ENCODE measurements around the gene PIP5K1C. TPM values are rescaled to one million over a fixed set of nuclear protein-coding genes. Genes with fewer than 3 reads are reported as not detected.
"Not testable (repeated sequence)": the region's sequence is repeated elsewhere in the genome, so short reads cannot be mapped to it uniquely, and the experiment has no call there.

Gene PIP5K1C
- total and polyA plus RNA-seq, 10 of the 15 experiments (the other 5 are each of a cell fraction or from before 2014, with no cell fraction given), result 0.39 to 19.6 (median 5.3) TPM

DNA sequence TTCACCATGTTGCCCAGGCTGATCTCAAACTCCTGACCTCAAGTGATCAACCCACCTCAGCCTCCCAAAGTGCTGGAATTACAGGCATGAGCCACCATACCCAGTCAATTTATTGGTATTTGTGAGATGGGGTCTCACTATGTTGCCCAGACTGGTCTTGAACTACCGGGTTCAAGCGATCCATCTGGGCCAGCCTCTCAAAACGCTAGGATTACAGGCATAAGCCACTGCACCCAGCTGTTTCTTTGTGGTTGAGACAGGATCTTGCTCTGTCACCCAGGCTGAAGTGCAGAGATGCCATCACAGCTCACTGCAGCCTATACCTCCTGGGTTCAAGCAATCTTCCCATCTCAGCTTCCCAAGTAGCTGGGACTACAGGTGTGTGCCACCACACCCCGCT is 118.5 kb downstream of the PIP5K1C start:
- intact Hi-C loops (cut with micrococcal nuclease; ENCODE audit: unreplicated experiment); H3K9me3 ChIP-seq (replicated peaks; ENCODE audit: control insufficient read depth, insufficient read depth, low read length); H3K9ac ChIP-seq (ENCODE audit: control insufficient read depth, insufficient read depth, low read length); H2AFZ ChIP-seq (ENCODE audit: control insufficient read depth, low read depth, low read length); H3K36me3 ChIP-seq (ENCODE audit: control insufficient read depth in 2 of 2, insufficient read depth in 2 of 2, low read length in 1 of 2); BruUV-seq (replicated peaks); ATAC-seq; H4K20me1 ChIP-seq (ENCODE audit: control insufficient read depth, insufficient read depth); H3K4me1 ChIP-seq (ENCODE audit: control insufficient read depth, insufficient read depth, low read length); RAD21 ChIA-PET (ENCODE audit: unreplicated experiment); H3K27me3 ChIP-seq (replicated peaks in 1 of 2; ENCODE audit: control insufficient read depth in 2 of 2, insufficient read depth in 2 of 2, low read length in 1 of 2); H3K27ac ChIP-seq (ENCODE audit: control insufficient read depth, insufficient read depth); SMC1A ChIA-PET (ENCODE audit: uncharacterized antibody, unreplicated experiment); H3K4me3 ChIP-seq; H3K4me2 ChIP-seq (ENCODE audit: control insufficient read depth, insufficient read depth); DNase-seq (ENCODE audit: low read depth, low spot score); FAIRE-seq; H3K79me2 ChIP-seq (ENCODE audit: control insufficient read depth, insufficient read depth, low read length); POLR2A ChIA-PET; in situ Hi-C loops (cut with MboI): not testable (repeated sequence)
- CTCF ChIA-PET, result interaction anchor here (0.7 to 1.4 kb wide), 2 partner anchors 9 to 114 kb away, joined by 3 to 7 read pairs; no protein-coding TSS in a partner anchor
- 56% methylated on average over 4 of the region's 4 CpGs for WGBS (ENCODE audit: insufficient coverage, insufficient replicate concordance, low lambda C conversion rate, missing lambda C conversion rate)

Other genes starting within 250 kb of the PIP5K1C start
Only the 7 nearest of the 18 such genes appear.
- not detected in 2 replicates for gene TBXA2R, start 93.6 kb downstream of the PIP5K1C start, total RNA-seq (2014; rRNA removed)
- not detected in 2 replicates for gene TBXA2R, start 93.6 kb downstream of the PIP5K1C start, total RNA-seq (2014; rRNA removed; fragmentation: Illumina TruSeq; extraction: Trizol)
- gene TBXA2R, start 93.6 kb downstream of the PIP5K1C start, total RNA-seq (2021), result not detected in 2 replicates
- gene TBXA2R, start 93.6 kb downstream of the PIP5K1C start, polyA plus RNA-seq (2011; rRNA removed), result 0.03 TPM in 1 of 2 replicates, not detected in the other
- 0.03 TPM in 1 of 2 replicates, not detected in the other for gene TBXA2R, start 93.6 kb downstream of the PIP5K1C start, polyA plus RNA-seq (2014; fragmentation: Illumina TruSeq; extraction: Trizol)
- not detected for gene TBXA2R, start 93.6 kb downstream of the PIP5K1C start, polyA plus RNA-seq (2014; fragmentation: Nextera tagmentation; extraction: Ambion mirVana)
- gene TBXA2R, start 93.6 kb downstream of the PIP5K1C start, polyA plus RNA-seq (2014; rRNA removed), result 0.10 TPM in 1 of 2 replicates, not detected in the other
- gene TBXA2R, start 93.6 kb downstream of the PIP5K1C start, polyA plus RNA-seq (2016; fragmentation: Nextera tagmentation; extraction: Ambion mirVana), result not detected
- gene CACTIN, start 73.7 kb downstream of the PIP5K1C start, total RNA-seq (2014; rRNA removed), result 26.4 and 29.5 TPM in 2 replicates
- gene CACTIN, start 73.7 kb downstream of the PIP5K1C start, total RNA-seq (2014; rRNA removed; fragmentation: Illumina TruSeq; extraction: Trizol), result 9.3 and 12.5 TPM in 2 replicates
- 28.9 and 31.4 TPM in 2 replicates for gene CACTIN, start 73.7 kb downstream of the PIP5K1C start, total RNA-seq (2021)
- gene CACTIN, start 73.7 kb downstream of the PIP5K1C start, polyA plus RNA-seq (2011; rRNA removed), result 5.3 and 12.6 TPM in 2 replicates
- gene CACTIN, start 73.7 kb downstream of the PIP5K1C start, polyA plus RNA-seq (2014; fragmentation: Illumina TruSeq; extraction: Trizol), result 1.9 and 4.7 TPM in 2 replicates
- 1 to 10 TPM in 1 of 2 experiments, under 1 TPM in 1; 0.40 to 1.4 TPM for gene CACTIN, start 73.7 kb downstream of the PIP5K1C start, polyA plus RNA-seq (2014; fragmentation: Nextera tagmentation; extraction: Ambion mirVana)
- 25.8 and 32.6 TPM in 2 replicates for gene CACTIN, start 73.7 kb downstream of the PIP5K1C start, polyA plus RNA-seq (2014; rRNA removed)
- gene CACTIN, start 73.7 kb downstream of the PIP5K1C start, polyA plus RNA-seq (2016; fragmentation: Nextera tagmentation; extraction: Ambion mirVana), result 10 to 100 TPM; 11.7 to 14.6 TPM
- not detected in 2 replicates for gene TJP3, start 7.9 kb upstream of the PIP5K1C start, total RNA-seq (2014; rRNA removed)
- not detected in 2 replicates for gene TJP3, start 7.9 kb upstream of the PIP5K1C start, total RNA-seq (2014; rRNA removed; fragmentation: Illumina TruSeq; extraction: Trizol)
- gene TJP3, start 7.9 kb upstream of the PIP5K1C start, total RNA-seq (2021), result 0.16 and 0.41 TPM in 2 replicates
- 0.06 and 0.18 TPM in 2 replicates for gene TJP3, start 7.9 kb upstream of the PIP5K1C start, polyA plus RNA-seq (2011; rRNA removed)
- not detected in 2 replicates for gene TJP3, start 7.9 kb upstream of the PIP5K1C start, polyA plus RNA-seq (2014; fragmentation: Illumina TruSeq; extraction: Trizol)
- gene TJP3, start 7.9 kb upstream of the PIP5K1C start, polyA plus RNA-seq (2014; fragmentation: Nextera tagmentation; extraction: Ambion mirVana), result not detected
- gene TJP3, start 7.9 kb upstream of the PIP5K1C start, polyA plus RNA-seq (2014; rRNA removed), result 0.03 and 0.04 TPM in 2 replicates
- 1 to 10 TPM in 1 of 2 experiments, not detected in 1; 1.2 TPM for gene TJP3, start 7.9 kb upstream of the PIP5K1C start, polyA plus RNA-seq (2016; fragmentation: Nextera tagmentation; extraction: Ambion mirVana)
- 29.4 and 29.6 TPM in 2 replicates for gene APBA3, start 61.2 kb upstream of the PIP5K1C start, total RNA-seq (2014; rRNA removed)
- gene APBA3, start 61.2 kb upstream of the PIP5K1C start, total RNA-seq (2014; rRNA removed; fragmentation: Illumina TruSeq; extraction: Trizol), result 8.7 and 11.5 TPM in 2 replicates
- gene APBA3, start 61.2 kb upstream of the PIP5K1C start, total RNA-seq (2021), result 24.7 and 27.0 TPM in 2 replicates
- 5.8 and 13.4 TPM in 2 replicates for gene APBA3, start 61.2 kb upstream of the PIP5K1C start, polyA plus RNA-seq (2011; rRNA removed)
- gene APBA3, start 61.2 kb upstream of the PIP5K1C start, polyA plus RNA-seq (2014; fragmentation: Illumina TruSeq; extraction: Trizol), result 1.9 and 8.8 TPM in 2 replicates
- under 1 TPM; 0.31 to 0.91 TPM for gene APBA3, start 61.2 kb upstream of the PIP5K1C start, polyA plus RNA-seq (2014; fragmentation: Nextera tagmentation; extraction: Ambion mirVana)
- gene APBA3, start 61.2 kb upstream of the PIP5K1C start, polyA plus RNA-seq (2014; rRNA removed), result 36.4 and 40.4 TPM in 2 replicates
- 10 to 100 TPM; 23.2 to 27.3 TPM for gene APBA3, start 61.2 kb upstream of the PIP5K1C start, polyA plus RNA-seq (2016; fragmentation: Nextera tagmentation; extraction: Ambion mirVana)
- 81.9 and 86.2 TPM in 2 replicates for gene MRPL54, start 62.2 kb upstream of the PIP5K1C start, total RNA-seq (2014; rRNA removed)
- gene MRPL54, start 62.2 kb upstream of the PIP5K1C start, total RNA-seq (2014; rRNA removed; fragmentation: Illumina TruSeq; extraction: Trizol), result 73.2 and 77.4 TPM in 2 replicates
- gene MRPL54, start 62.2 kb upstream of the PIP5K1C start, total RNA-seq (2021), result 72.9 and 75.5 TPM in 2 replicates
- gene MRPL54, start 62.2 kb upstream of the PIP5K1C start, polyA plus RNA-seq (2011; rRNA removed), result 39.4 and 61.6 TPM in 2 replicates
- gene MRPL54, start 62.2 kb upstream of the PIP5K1C start, polyA plus RNA-seq (2014; fragmentation: Illumina TruSeq; extraction: Trizol), result 14.3 and 46.5 TPM in 2 replicates
- gene MRPL54, start 62.2 kb upstream of the PIP5K1C start, polyA plus RNA-seq (2014; fragmentation: Nextera tagmentation; extraction: Ambion mirVana), result 10 to 100 TPM in 1 of 2 experiments, 1 to 10 TPM in 1; 3.1 to 14.9 TPM
- gene MRPL54, start 62.2 kb upstream of the PIP5K1C start, polyA plus RNA-seq (2014; rRNA removed), result 78.3 and 107 TPM in 2 replicates
- 10 to 100 TPM; 86.3 to 98.7 TPM for gene MRPL54, start 62.2 kb upstream of the PIP5K1C start, polyA plus RNA-seq (2016; fragmentation: Nextera tagmentation; extraction: Ambion mirVana)
- not detected in 2 replicates for gene RAX2, start 71.8 kb upstream of the PIP5K1C start, total RNA-seq (2014; rRNA removed)
- not detected in 2 replicates for gene RAX2, start 71.8 kb upstream of the PIP5K1C start, total RNA-seq (2014; rRNA removed; fragmentation: Illumina TruSeq; extraction: Trizol)
- gene RAX2, start 71.8 kb upstream of the PIP5K1C start, total RNA-seq (2021), result not detected in 2 replicates
- gene RAX2, start 71.8 kb upstream of the PIP5K1C start, polyA plus RNA-seq (2011; rRNA removed), result not detected in 2 replicates
- not detected in 2 replicates for gene RAX2, start 71.8 kb upstream of the PIP5K1C start, polyA plus RNA-seq (2014; fragmentation: Illumina TruSeq; extraction: Trizol)
- not detected for gene RAX2, start 71.8 kb upstream of the PIP5K1C start, polyA plus RNA-seq (2014; fragmentation: Nextera tagmentation; extraction: Ambion mirVana)
- gene RAX2, start 71.8 kb upstream of the PIP5K1C start, polyA plus RNA-seq (2014; rRNA removed), result not detected in 2 replicates
- gene RAX2, start 71.8 kb upstream of the PIP5K1C start, polyA plus RNA-seq (2016; fragmentation: Nextera tagmentation; extraction: Ambion mirVana), result not detected
- gene MATK, start 85.9 kb upstream of the PIP5K1C start, total RNA-seq (2014; rRNA removed), result 1.8 and 1.9 TPM in 2 replicates
- gene MATK, start 85.9 kb upstream of the PIP5K1C start, total RNA-seq (2014; rRNA removed; fragmentation: Illumina TruSeq; extraction: Trizol), result 0.37 and 0.72 TPM in 2 replicates
- gene MATK, start 85.9 kb upstream of the PIP5K1C start, total RNA-seq (2021), result 1.6 and 1.8 TPM in 2 replicates
- gene MATK, start 85.9 kb upstream of the PIP5K1C start, polyA plus RNA-seq (2011; rRNA removed), result 1.4 and 2.2 TPM in 2 replicates
- 0.38 TPM in 1 of 2 replicates, not detected in the other for gene MATK, start 85.9 kb upstream of the PIP5K1C start, polyA plus RNA-seq (2014; fragmentation: Illumina TruSeq; extraction: Trizol)
- not detected for gene MATK, start 85.9 kb upstream of the PIP5K1C start, polyA plus RNA-seq (2014; fragmentation: Nextera tagmentation; extraction: Ambion mirVana)
- 1.6 TPM in 2 replicates for gene MATK, start 85.9 kb upstream of the PIP5K1C start, polyA plus RNA-seq (2014; rRNA removed)
- under 1 TPM; 0.24 to 0.71 TPM for gene MATK, start 85.9 kb upstream of the PIP5K1C start, polyA plus RNA-seq (2016; fragmentation: Nextera tagmentation; extraction: Ambion mirVana)